NOMO-1 treated with dmso at 0.1 percent for 144 hours (cell line): ENCODE results near the gene RPL22.

Source experiments
- DNase-seq: peaks from one replicate; lab custom pipeline; 2025; ENCODE audit not compliant: unreplicated experiment; lab: John Stamatoyannopoulos, UW

RPL22 gene

DNA sequence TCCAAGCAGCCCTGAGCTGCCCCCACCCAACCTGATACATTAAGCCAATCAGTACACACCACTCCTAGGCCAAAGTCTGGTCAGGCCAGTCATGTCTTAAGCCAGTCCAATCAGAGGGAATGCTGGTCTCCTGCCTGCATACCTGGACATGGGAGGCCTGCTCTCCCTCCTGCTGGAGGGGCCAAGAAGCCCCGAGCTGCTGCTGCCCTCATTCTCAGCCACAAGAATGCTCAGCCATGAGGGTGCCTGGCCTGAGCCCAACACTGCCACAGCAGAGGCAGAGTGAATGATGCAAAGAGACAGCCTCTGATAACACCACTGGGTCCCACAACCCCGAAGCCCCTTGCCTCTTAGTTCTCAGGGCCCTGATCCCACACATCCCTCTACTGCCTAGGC, 42.3 kb downstream of the RPL22 start:
- DNase-seq, result no peak

DNA sequence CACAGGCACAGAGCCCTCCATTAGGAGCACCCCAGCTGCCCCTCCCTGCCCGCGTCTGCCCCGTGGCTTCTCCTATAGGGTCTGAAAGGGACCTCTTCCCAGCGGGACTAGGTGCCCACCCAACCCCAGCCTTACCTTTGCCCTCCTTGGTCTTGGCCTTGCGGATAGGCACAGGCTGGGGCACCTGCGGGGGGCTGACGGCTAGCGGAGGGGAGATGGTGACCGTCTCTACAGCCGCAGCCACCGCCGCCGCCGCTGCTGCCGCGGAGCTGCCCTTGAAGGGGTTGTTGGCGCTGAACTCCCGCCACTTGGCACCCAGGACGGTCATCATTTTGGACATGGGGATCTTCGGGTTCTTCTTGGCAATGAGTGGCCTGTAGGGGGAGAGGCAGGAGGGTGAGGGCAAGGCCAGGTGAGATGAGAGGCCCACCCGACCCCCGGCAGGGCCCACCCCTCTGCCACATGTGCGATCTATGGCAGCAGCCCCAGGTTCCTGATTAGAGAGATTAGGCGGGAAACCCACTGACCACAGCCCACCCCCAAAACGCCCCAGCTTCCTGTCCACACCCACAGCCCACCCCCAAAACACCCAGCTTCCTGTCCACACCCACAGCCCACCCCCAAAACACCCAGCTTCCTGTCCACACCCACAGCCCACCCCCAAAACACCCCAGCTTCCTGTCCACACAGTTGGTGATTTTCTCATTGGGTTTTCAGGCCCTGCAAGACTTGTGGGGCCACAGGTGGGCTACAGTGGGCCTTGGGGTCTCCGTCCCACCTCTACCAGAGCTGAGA, 44.7 kb downstream of the RPL22 start:
- DNase-seq, result no peak

DNA sequence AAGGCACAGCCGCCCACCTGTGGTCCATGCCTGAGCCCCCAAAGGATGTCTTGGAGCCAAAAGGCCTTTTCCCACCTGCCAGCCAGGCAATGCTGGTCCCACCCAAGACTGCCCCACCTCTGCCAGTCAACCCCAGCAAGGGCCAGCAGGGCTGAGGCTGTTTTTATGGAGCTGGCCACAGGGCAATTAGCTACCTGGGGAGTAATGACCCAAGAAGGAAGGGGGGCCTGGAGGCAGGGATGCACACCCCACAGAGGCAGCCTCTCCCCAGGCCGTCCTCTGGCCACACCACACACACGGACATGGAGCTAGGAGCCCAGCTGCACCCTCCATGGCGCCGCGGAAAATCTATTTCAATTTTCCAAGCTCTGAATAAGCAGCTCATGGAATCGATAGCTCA, 46.5 kb downstream of the RPL22 start:
- DNase-seq, result no peak

DNA sequence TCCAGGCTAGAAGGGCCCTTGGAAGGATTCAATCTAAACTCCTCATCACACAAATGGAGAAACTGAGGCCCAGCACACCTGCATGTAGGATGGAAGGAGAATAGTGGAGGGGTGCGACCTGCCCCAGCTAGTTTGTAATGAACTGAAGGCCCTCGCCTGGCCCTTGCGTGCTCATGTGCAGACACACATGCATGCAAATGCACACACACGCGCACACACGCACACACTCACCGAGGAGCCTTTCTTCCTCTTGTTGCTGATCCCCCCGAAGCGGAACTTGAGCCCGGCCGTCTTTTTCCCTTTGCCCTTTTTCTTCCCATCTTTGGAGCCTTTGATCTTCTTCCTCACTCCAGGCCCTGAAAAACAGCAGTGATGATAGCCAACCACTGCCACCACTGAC, 47.2 kb downstream of the RPL22 start:
- no peak for DNase-seq

DNA sequence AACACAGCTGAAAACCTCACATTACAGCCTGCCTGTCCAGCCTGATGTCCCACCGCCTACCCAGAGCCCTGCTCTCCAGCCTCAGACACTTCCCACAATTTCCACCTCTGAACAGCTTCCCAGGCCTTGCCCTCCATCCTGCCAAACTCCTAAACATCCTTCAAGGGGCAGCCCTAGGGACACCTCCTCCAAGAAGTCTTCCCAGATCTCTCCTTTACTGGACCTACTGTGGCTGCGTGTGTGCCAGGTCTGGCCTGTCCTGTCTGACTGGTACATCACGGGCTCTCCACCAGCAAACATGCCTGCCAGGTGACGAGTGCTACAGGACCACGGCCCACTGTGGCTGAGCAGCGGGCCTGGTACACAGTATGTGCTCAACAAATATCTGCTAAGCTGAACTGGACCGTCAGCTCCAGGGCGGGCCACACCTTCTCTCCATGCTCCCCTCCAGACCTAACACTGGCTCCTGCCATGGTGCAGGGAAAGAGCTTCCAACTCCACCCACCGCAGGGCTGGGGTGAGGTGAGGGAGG, 48.0 kb downstream of the RPL22 start:
- DNase-seq, result no peak

DNA sequence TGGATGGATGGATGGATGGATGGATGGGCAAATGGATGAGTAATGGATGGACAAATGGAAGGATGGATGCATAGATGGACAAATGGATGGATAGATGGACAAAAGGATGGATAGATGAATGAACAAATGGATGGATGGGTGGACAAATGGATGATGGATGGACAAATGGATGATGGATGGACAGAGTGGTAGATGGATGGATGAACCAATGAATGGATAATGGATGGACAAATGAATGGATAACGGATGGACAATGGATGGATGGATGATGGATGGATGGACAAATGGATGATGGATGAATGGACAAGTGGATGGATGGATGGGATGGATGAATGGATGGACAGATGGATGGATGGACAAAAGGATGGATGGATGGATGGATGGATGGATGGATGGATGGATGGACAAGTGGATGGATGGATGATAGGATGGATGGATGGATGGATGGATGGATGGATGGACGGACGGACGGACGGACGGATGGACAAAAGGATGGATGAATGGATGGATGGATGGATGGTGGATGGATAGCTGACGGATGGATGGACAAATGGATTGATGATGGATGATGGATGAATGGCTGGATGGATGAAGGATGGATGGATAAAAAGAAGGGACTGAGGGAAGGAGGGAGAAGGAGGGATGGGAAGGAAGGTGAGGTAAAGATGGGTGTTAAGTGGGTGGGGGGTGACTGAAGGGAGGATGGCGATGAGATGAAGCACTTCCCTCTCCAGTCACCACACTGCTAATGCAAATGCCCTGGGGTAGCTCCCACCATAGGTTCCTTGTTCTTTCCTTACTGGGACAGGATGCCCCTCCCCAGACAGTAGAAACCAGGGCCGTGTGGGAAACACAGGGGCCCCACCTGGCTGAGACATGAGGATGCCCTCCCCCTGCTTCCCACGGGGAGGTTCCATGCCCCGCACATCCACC, 49.1 kb downstream of the RPL22 start:
- DNase-seq, result no peak

DNA sequence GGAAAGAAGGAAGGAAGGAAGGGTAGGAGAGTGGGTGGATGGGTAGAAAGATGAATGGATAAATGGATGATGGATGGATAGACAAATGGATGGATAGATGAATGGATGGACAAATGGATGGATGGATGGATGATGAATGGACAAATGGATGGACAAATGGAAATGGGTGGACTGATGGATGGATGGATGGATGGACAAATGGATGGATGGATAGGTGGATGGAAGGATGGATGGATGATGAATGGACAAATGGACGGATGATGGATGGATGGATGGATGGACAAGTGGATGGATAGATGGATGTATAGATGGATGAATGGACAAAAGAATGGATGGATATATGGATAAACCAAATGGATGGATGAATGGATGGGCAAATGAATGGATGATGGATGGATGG, 49.8 kb downstream of the RPL22 start:
- DNase-seq, result no peak

DNA sequence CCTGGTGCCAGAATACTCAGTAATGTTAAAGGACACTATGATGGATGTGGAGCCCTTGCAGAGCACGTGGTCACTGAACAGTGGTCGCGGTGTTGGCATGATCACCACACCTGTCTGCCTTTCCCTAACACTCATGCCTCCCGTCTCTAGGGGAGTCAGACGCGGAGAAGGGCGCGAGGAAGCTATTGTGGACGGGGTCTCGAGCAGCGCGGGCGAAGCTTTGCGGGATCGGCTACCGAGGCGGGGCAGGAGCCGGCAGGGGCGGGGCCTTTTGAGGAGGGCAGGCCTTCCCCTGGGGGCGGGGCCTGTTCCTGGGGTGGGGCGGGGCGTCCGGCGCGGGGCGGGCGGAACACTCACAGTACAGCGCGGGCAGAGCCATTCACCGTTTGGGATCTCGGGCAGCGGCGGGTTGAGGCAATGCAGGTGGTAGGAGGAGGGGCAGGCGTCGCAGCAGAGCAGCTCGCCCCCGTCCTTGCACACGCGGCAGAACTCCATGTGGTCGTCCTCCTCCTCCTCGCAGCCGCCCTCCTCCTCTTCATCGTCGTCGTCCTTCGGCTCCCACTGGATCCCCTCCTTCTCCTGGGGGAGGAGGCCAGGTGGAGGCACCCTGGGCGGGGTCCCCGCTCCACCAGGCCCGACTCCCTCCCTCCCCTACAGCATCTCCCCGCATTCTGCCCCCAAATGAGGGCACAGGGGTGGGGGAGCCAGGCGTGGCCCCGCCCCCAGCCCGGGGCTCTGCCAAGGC, 50.7 kb downstream of the RPL22 start:
- no peak for DNase-seq

DNA sequence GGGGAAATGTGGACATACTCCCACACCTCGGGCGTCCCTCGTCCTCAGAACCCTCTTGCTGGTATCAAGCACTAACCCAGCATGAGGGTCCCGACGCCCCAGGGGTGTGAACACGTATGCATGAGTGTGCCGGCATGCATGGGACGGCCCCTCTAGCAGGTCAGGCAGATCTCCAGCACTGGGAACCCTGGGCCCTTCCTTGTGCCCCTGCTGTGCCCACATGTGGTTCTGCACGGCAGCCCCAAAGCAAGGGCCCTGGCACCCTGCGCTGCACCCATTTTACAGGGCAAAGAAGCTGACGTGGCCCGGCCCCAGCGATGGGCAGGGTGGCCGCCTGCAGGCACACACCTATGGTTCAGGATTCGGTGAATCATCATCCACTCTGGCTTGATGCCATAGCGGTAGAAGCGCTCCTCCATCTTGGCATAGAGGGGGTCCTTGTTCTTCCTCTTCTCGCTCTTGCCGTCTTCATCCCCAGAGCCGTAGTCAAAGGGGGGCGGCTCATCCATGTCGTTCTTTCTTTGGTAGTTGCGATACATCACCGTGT, 53.5 kb downstream of the RPL22 start:
- DNase-seq, result no peak

DNA sequence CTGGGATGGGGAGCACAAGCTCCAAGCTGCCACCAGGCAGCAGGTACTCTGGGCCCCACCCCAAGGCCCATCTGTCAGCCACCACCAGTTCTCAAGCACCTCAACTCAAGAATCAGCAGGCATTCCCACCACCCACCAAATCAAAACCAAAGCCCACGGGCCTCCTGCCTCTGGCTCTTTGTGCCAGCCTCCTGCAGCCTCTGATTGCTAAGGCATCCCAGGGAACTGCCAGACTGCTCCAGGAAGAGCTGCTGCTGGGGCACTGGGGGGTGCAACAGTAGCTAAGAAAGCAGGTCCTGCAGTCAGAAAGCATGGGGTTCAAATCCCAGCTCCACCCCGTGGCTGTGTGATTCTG, 54.0 kb downstream of the RPL22 start:
- DNase-seq, result no peak

DNA sequence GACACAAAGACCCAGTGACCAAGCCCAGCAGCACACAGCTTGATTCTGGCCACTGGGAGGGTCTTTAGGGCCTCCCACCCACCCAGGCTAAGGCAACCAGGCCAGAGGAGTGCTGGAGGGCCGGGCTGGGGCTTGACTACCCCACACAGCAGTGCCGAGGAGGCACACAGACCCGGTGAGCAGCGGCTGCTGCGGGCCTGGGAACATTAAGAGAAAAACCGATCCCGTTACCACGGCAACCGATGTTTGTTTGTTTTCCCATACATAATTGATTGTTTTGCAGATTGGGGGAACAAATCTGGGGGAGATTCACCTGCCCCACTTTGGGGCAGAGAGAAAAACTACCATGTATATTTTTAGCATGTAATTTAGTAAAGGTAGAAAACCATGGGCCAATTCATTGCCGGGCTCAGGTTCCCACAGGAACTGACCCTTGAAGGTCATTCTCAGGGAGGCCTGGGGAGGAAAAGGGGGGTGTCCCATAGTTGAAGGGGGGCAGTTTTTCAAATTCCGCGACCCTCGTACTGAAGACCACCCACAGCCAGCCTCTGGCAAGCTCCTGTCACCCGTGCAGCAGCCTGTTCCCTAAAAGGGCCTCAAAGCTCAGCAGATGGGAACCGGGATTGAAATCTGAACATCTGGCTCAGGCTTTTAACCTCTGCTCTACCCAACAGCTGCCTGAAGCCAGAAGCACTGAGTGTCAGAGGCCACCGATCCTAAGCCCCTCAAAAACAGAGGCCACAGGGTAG, 54.6 kb downstream of the RPL22 start:
- no peak for DNase-seq

DNA sequence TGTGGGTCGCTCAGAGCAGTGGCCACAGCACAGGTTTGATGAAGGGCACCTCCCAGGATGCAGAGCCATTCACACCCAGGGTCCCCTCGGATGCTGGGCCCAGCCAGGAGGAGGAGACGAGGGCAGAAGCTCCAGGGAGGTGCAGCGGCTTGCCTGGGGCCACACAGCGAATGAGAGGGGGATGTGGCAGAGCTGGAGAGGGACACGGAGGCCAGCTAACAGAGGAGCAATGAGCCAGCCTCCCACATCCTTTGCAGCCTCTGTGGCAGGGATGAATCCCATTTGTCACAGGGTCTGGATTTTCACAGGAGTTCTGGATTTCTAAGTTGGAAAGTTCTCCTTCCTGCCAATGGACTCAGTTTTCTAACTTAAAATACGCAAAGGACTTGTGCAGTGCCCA, 55.2 kb downstream of the RPL22 start:
- DNase-seq, result no peak

DNA sequence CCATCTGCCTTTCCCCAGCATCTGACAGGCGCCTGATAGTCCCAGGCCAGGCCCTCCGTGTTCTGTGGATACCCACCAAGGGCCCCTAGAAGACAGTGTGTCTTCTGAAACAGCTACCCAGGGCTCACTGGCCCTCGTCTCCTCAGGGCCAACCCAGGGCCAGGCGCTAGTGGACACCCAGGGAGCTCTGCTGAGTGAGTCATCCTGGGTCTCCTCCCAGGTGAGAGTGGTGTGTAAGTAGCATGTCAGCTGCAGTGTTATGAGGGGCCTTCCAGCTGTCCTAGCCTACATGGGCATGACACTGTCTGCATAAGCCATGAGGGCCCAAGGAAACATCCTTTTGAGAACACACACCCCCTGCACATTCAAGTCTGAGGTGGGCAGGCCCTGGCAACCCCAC, 56.0 kb downstream of the RPL22 start:
- no peak for DNase-seq

DNA sequence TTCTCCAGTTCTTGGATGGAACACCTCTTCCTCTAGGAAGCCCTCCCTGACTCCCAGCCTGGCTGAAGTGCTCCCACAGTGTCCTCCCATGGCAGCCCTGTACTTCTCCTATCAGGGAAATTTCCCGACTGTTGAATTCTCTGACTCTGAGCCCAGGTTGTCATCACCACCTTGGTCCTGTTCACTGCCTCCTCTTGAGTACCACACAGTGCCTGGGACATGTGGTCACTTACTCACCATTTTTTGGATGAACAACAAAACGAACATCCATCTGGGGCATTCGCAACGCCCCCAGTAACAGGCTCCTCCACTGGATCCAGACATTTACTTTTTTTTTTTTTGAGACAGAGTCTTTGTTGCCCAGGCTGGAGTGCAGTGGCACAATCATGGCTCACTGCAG, 56.7 kb downstream of the RPL22 start:
- no peak for DNase-seq

DNA sequence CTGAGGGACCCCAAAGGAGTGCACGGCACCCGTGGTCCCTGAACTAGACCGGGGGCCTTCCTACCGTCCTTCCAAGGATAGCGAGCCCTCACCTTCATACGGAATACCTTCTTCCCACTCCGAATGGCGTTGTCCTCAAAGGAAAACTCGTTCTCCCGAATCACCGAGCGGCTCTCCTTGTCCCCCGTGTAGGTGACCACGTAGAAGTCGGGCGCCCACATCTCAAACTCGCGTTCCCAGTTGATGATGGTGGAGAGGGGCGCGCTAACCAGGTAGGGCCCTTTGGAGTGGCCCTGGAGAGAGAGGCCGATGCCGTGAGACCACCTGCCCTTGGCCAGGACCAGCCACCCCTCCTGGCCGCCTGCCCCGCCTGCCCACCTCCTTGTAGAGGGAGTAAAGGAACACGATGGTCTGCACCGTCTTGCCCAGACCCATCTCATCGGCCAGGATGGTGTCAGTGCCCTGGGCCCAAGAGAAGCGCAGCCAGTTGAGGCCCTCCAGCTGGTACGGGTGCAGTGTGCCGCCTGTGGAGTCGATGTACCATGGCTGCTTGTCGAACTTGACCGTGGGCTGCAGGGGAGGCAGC, 57.3 kb downstream of the RPL22 start:
- no peak for DNase-seq

DNA sequence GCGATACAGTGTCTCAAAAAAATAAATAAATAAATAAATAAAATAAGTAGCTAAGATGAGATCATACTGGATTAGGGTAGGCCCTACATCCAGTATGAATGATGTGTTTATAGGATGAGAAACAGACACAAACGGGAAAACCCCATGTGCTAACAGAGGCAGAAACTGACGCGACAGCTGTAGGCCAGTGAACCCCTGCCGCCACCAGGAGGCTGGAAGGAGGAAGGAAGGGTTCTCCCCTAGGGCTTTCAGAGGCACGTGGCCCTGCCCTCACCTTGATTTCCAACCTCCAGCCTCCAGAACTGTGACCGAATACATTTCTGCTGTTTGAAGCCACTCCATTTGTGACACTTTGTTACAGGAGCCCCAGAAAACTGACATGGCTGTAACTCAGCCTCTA, 57.8 kb downstream of the RPL22 start:
- DNase-seq, result no peak

DNA sequence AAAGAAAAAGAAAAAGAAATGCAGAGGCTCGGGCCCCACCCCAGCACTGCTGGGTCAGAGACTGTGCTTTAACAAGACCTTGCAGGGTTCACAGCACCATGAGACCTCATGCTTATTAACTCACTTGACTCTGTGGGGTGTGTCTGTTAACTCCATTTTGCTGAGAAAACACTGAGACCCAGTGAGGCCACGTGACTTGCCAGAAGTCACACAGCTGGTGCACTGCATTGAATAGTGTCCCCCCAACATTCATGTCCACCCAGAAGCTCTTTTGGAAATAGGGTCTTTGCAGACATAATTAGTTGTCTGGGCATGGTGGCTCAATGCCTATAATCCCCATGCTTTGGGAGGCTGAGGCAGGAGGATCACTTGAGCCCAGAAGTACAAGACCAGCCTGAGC, 59.0 kb downstream of the RPL22 start:
- no peak for DNase-seq

DNA sequence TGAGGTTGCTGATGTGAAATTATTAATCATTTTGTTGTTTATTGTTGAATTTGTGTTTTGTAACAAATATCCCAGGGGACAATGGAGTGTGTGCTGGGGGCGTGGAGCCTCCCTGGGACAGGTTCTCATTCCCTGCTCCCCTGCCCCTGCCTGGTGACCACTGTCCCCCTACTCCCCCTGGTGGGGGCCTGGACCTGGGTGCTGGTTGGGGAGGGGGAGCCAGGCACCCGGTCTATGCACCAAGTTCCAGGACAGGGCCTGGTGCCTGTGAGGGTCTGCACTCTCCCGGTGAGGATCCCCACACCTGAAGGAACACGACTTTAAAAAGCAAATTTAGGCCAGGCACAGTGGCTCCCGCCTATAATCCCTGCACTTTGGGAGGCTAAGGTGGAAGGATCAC, 61.6 kb downstream of the RPL22 start:
- DNase-seq, result no peak

DNA sequence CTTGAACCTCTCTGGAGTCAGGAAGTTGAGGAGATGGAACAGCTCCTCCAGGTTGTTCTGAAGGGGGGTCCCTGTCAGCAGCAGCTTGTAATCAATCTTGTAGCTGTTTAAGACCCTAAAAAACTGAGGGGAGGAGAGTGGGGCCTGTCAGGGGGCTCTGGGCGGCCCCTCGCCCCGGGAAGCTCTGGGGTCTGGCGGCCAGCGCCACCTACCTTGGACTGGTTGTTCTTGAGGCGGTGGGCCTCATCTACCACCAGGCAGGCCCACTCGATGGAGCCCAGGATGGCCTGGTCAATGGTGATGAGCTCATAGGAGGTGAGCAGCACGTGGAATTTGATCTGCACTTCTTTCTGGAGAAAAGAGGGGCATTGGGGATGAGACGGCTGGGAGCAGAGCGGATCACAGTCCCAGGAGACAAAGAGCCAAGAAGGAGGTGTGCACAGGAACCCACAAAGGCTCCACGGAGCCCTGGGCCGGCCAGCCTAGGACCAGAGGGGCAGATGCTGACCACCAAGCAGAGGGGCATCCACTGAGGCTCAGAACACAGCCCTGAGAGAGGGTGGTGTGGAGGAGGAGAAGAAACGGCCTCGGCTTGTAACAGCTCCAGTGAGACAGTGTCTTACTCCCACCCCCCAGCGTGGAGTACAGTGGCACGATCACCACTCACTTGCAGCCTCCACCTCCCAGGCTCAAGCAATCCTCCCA, 62.7 kb downstream of the RPL22 start:
- DNase-seq, result no peak
